Transverse colon (tissue), 4 donors: ENCODE measurements around the gene GIPC1. TPM values are rescaled to one million over a fixed set of nuclear protein-coding genes. Genes with fewer than 3 reads are reported as not detected.

Experiments
- small RNA-seq, 4 donors: library from RNA; depleted of rRNA; stranded (forward); fragments of <200 nt; gene quantifications; one replicate each; pipeline ENCODE3, GENCODE V24; 2016
- total RNA-seq, 4 donors: library from RNA; depleted of rRNA; stranded (reverse); fragments of >200 nt; gene quantifications; one replicate each; pipeline ENCODE4 v1.1.0, GENCODE V29; 2016

The GIPC1 gene
- total RNA-seq, 4 donors from 2014 or later = 295 to 569 (median 362) TPM

Small RNAs within 50 kb of the gene (small RNA-seq; reads per million reads assigned to genes)
- 0 reads per million in 4 donors for gene SNRPGP15

Other genes with a start within 250 kb of the GIPC1 start
- 100 to 1,000 TPM in 3 of 4 donors, 10 to 100 TPM in 1; 77.4 to 257 (median 136) TPM for gene ADGRE5, start 114.7 kb downstream of the GIPC1 start, total RNA-seq
- 100 to 1,000 TPM in 3 of 4 donors, 10 to 100 TPM in 1; 66.4 to 286 (median 163) TPM for gene DDX39A, start 76.8 kb downstream of the GIPC1 start, total RNA-seq
- gene PKN1, start 62.8 kb downstream of the GIPC1 start, total RNA-seq = 100 to 1,000 TPM in 1 of 4 donors, 10 to 100 TPM in 3; 29.1 to 129 (median 55.0) TPM
- gene PTGER1, start 20.8 kb downstream of the GIPC1 start, total RNA-seq = 1 to 10 TPM in 2 of 4 donors, not detected in 2; 1.1 to 1.2 TPM
- 100 to 1,000 TPM in 2 of 4 donors, 10 to 100 TPM in 2; 20.3 to 111 (median 93.8) TPM for gene DNAJB1, start 22.3 kb upstream of the GIPC1 start, total RNA-seq
- 100 to 1,000 TPM in 1 of 4 donors, 10 to 100 TPM in 3; 36.6 to 145 (median 69.3) TPM for gene TECR, start 33.5 kb upstream of the GIPC1 start, total RNA-seq
- gene NDUFB7, start 75.9 kb upstream of the GIPC1 start, total RNA-seq = 100 to 1,000 TPM; 380 to 710 (median 454) TPM
- 1 to 10 TPM in 1 of 4 donors, under 1 TPM in 1, not detected in 2; 0.41 to 4.9 TPM for gene CLEC17A, start 87.0 kb upstream of the GIPC1 start, total RNA-seq
- not detected for gene ADGRE3, start 178.7 kb upstream of the GIPC1 start, total RNA-seq
- 10 to 100 TPM; 10.1 to 31.4 (median 16.1) TPM for gene ZNF333, start 193.9 kb upstream of the GIPC1 start, total RNA-seq